GDM1 (cell line): Measurements from ENCODE around the gene CAMKV.
"Not testable (repeated sequence)": the region's sequence is repeated elsewhere in the genome, so short reads cannot be mapped to it uniquely, and the experiment has no call there.

Source experiments
- DNase-seq: peaks from one replicate; lab custom pipeline; 2025; lab: John Stamatoyannopoulos, UW

The CAMKV gene

GRCh38 chr3:49845694-49846093 lies 24.0 kb downstream of the CAMKV start:
- DNase-seq = no peak

GRCh38 chr3:49844464-49845183 lies 25.1 kb downstream of the CAMKV start:
- no peak for DNase-seq

GRCh38 chr3:49842843-49843517 lies 26.7 kb downstream of the CAMKV start:
- DNase-seq = no peak

GRCh38 chr3:49841806-49842205 lies 27.9 kb downstream of the CAMKV start:
- no peak for DNase-seq

- peak; percentile 45 for DNase-seq
Observed at GRCh38 chr3:49841126-49841696, 28.5 kb downstream of the CAMKV start.

- no peak for DNase-seq
Observed at GRCh38 chr3:49840388-49840787, 29.3 kb downstream of the CAMKV start.

- peak; percentile 72 for DNase-seq
Observed at GRCh38 chr3:49839193-49839809, 30.4 kb downstream of the CAMKV start.

- DNase-seq = peak; percentile 27
Observed at GRCh38 chr3:49831341-49831740, 38.4 kb downstream of the CAMKV start.

- DNase-seq = no peak
Observed at GRCh38 chr3:49826016-49826415, 43.7 kb downstream of the CAMKV start.

GRCh38 chr3:49823131-49823530 lies 46.6 kb downstream of the CAMKV start:
- not testable (repeated sequence) for DNase-seq

GRCh38 chr3:49813497-49814174 lies 56.1 kb downstream of the CAMKV start, which contains the start of gene UBA7:
Gene UBA7 (minus strand): TSS chr3:49813953. CDS start chr3:49813787, 166 bp downstream.
- DNase-seq = peak; percentile 45

- no peak for DNase-seq
Observed at GRCh38 chr3:49812916-49813496, 56.7 kb downstream of the CAMKV start.
